Colon (tissue), 2 donors: ENCODE measurements around the gene CHST8.

Source experiments
- FAIRE-seq: peaks from 2 replicates; lab custom pipeline; 2012; peaks lifted over from hg19 to GRCh38; lab: Jason Lieb, UNC
- donor health status: control.
- donor health status: control.

The CHST8 gene

DNA sequence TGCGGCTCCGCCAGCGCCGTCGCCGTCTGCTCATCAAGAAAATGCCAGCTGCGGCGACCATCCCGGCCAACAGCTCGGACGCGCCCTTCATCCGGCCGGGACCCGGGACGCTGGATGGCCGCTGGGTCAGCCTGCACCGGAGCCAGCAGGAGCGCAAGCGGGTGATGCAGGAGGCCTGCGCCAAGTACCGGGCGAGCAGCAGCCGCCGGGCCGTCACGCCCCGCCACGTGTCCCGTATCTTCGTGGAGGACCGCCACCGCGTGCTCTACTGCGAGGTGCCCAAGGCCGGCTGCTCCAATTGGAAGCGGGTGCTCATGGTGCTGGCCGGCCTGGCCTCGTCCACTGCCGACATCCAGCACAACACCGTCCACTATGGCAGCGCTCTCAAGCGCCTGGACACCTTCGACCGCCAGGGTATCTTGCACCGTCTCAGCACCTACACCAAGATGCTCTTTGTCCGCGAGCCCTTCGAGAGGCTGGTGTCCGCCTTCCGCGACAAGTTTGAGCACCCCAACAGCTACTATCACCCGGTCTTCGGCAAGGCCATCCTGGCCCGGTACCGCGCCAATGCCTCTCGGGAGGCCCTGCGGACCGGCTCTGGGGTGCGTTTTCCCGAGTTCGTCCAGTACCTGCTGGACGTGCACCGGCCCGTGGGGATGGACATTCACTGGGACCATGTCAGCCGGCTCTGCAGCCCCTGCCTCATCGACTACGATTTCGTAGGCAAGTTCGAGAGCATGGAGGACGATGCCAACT, 150.5 kb downstream of the CHST8 start:
- FAIRE-seq, result no peak

DNA sequence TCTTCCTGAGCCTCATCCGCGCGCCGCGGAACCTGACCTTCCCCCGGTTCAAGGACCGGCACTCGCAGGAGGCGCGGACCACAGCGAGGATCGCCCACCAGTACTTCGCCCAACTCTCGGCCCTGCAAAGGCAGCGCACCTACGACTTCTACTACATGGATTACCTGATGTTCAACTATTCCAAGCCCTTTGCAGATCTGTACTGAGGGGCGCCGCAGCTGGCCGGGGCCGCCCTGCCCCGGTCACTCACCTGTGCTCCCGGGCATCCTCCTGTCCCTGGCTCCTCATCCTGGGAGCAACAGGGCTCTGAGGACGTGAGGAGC, 151.1 kb downstream of the CHST8 start:
- FAIRE-seq, result no peak

DNA sequence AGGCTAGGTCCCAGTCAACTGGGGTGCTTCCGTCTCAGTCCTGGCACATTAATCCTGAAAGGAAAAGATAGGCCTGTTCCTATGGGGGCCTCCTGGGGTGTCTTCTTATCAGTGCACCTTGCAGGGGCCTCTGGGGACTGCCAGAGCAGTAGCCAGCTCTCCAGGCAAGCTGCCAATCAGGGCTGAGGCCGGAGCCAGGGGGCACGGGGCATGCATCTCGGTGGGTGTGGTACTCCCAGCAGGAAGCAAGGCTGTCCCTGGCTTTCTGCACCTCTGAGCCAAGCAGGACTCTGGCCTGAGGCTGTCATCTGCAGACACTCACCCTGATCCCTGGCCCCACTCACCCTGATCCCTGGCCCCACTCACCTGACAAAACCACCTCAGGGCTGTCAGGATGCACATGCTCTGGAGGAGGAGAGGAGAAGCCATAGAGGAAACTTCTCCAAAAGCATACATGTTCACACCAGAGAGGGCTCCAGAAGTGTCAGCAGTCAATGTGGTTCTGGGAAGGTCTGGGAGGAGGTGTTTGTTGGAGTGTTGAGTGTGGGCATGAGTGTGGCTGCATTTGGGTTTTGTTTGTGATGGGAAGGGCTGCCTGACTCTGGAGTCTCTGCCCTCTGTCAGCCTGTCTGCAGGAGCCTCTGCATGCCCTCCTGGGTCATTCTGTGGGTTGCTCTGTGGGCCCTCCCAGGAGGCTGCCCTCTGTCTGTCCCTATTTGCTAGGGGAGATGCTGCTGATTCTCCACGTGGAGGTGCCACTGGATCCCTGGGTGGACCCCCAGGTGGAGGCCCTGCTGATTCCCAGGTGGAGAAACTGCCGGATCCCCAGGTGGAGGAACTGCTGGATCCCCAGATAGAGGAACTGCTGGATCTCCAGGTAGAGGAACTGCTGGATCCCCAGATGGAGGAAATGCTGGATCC, 152.2 kb downstream of the CHST8 start:
- no peak for FAIRE-seq

DNA sequence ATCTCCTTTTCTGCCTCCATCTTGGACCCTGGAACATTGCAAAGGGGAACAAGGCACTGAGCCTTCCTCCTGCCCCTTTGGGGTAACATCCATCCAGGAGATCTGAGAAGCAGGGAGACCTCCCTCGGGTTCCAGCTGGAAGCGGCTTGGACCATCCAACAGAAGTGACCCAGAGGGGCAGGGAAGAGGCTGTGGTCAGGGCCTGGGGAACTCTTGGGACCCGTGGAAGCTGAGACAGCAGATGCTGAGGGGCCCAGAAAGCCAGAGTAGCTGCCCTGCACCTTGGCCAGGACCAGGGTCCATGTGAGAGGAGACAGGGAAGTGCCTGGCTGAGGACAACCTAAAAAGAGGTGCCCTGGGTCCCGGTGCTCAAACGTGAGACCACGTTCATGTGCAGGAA, 153.0 kb downstream of the CHST8 start:
- no peak for FAIRE-seq

DNA sequence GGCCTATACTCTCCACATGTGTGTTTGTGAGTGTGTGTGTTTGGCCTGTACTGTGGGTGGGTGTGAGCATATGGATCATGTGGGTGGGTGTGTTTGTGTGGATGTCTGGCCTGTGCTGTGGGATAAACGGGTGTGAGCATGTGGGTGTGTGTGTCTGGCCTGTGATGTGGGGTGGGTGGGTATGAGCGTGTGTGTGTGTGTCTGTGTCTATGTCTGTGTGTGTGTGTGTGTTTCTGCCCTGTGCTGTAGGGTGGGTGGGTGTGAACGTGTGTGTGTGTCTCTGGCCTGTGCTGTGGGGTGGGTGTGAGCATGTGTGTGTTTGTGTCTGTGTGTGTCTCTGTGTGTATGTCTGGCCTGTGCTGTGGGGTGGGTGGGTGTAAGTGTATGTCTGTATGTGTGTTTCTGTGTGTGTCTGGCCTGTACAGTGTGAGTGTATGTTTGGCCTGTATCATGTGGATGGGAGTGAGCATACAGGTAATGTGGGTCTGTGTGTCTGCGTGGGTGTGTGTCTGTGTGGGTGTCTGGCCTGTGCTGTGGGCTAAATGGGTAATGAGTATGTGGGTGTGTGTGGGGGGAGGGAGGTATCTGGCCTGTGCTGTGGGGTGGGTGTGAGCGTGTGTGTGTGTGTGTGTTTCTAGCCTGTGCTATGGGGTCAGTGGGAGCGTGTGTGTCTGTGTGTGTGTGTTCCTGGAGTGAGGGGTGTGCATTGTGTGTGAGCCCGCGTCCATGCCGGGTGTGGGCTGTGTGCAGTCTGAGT, 154.2 kb downstream of the CHST8 start:
- no peak for FAIRE-seq

DNA sequence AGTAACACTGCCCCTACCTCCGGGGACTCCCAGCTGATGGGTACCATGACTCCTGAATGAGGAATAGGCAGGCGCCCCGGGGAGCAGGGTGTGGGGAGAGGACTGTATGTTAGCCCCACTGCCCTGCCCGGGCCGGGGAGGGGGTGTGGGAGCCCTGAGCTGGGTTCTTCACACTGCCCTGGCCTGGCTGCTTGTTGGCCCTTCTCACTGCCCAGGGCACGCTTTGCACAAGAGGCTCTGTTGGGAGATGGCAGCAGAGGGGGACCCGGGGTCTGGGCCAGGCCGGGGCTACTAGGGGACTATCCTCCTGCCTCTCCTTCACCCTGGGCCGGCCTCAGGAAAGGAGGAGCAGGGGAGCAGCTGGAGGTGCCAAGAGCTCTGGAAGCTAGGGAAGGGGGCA, 155.6 kb downstream of the CHST8 start:
- FAIRE-seq, result no peak

DNA sequence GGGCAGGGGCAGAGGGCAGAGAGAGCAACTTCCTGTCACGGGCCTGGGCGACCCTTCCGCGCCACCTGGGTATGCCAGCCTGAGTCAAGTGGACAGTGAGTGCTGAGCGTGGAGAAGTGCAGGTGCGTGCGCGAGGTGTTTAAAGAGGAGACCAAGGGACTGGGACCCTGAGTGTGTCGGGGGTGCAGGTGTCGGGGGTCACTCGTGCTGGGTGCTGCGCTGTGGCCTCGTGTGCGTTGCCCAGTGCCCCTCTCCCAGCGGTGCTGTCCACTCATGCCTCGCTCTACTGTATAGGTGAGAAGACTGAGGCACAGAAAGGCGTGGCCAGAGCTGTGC, 156.0 kb downstream of the CHST8 start:
- FAIRE-seq, result no peak

DNA sequence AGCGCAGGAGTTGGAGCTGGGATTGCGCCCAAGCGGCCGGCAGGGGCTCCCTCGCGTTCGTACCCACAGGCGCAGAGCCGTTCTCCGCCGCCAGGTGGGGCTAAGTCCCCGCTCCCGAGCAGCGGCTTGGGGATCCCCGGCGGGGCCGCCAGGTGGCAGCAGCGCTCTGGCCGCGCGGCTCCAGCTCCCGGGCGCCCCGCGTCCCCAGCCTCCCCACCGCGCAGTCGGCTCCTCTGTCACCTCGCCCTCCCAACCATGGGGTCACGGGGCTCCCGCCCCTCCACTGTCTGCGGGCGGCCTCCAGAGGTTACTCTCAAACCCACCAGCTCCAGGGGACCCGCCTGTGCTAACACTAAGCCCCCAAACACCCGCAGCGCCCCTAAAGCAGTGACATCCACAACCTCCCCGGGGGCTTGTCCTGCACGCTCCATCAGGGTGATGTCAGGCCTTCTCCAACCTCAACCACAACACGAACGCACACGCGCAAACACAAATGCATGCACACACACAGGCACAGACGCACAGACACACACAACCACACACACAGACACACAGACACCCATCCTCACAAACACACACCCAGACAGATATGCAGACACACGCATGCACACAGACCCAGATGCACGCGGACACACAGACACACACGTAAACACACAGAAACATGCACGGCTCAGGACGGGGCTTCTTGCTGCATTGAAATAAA, 156.5 kb downstream of the CHST8 start:
- FAIRE-seq, result no peak

DNA sequence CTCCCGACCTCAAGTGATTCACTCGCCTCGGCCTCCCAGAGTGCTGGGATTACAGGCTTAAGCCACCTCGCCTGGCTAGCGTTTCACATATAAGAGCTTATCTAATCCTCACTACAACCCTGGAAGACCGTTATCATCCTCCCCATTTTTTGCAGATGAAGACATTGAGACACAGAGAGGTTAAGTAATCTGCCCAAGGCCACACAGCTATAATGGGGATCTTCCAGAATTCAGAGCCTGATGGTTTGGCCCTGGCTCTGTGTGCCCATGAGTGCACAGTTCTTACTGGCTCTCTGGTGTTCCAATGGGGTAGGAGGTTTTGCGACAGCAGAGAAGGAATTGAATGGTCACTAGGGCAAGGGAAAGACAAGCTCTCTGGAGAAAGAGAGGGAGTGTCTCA, 158.1 kb downstream of the CHST8 start:
- no peak for FAIRE-seq

DNA sequence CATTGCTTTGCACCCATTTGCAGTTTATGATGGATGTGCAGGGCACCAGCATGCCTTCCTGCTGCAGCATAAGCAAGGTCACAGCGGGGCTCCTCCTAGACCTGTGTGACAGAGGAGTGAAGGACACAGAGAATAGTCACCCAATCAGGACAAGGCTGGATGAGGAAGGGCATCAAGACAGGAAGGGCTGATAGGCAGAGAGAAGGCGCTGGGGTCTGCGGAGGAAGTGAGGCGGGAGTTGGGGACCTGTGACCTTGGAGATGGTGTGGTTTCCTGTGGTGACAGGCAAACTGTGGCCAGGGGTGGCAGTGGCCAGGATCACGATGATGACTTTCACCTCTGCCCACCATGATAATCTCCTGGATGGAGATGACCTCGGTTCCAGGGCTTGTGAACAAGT, 158.5 kb downstream of the CHST8 start:
- FAIRE-seq, result no peak

DNA sequence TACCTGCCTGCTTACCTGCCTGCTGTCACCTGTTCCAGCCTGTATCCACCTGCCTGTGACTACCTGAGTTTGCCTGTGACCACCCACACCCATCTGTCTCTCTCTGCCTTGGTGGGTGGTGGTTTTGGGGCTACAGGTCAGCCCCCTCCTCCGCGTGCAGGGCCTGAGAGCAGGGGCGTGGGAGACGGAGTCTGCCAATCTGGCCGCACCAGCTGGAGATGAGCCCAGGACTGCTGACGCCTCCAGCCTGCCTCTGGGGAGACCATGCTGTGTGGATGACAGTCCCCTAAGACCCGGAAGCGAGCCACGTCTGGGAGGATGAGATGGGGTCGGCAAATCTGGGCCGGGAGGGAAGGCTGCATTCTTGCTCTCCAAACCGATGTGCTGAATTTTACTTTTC, 159.0 kb downstream of the CHST8 start:
- no peak for FAIRE-seq

DNA sequence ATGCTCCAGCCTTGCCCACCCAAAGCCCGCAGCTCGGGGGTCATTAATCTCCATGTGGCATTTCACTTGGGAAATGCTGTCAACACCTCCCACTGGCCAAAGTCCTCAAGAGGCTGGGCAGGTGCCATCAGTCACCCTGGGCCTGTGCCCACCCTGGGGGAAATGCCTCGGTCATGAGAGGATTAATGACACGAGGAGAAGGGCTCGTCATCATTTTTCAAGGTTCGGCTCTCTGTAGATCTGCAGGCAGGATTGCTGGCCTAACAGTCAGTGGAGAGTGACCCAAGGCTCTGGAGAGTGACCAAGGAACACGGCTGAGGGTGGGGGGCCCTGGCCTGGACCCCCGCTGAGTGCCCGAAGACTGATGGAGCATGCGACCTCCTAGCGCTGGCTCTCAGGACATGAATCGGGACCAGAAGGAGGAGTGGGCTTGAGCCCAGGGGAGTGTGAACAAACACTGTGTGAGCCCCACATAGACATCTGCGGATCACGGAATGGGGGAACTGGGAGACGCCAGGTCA, 159.7 kb downstream of the CHST8 start:
- no peak for FAIRE-seq

DNA sequence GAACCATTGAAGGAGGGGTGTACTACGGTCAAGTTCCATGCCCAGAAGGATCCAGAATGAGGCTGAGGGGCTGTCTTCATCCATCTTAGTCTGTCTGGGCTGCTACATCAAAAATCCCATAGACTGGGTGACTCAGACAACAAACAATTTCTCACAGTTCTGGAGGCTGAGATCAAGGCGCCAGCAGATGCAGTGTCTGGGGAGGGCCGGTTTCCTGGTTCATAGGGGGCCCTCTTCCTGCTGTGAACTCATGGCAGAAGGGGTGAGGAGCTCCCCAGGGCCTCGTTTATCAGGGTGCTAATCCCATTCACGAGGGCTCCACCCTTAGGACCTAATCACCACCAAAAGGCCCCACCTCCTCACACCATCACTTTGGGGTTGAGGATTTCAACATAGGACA, 160.2 kb downstream of the CHST8 start:
- no peak for FAIRE-seq

DNA sequence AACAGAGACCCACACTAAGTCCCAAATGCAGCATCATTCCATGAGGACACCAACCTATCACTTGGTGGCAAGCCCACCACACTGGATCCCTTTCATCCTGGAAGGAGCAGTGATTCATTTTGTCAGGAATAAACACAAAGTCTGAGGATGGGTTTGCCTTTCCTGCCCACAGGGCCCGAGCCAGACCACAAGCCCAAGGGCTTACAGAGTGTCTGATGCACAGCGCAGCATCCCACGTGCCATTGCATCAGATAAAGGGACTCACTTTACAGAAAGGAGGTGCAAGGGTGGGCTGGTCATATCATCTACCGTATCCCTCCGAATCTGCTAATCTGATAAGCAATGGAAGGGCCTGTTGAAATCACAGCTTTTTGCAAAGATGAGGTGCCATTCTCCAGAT, 162.7 kb downstream of the CHST8 start:
- no peak for FAIRE-seq

DNA sequence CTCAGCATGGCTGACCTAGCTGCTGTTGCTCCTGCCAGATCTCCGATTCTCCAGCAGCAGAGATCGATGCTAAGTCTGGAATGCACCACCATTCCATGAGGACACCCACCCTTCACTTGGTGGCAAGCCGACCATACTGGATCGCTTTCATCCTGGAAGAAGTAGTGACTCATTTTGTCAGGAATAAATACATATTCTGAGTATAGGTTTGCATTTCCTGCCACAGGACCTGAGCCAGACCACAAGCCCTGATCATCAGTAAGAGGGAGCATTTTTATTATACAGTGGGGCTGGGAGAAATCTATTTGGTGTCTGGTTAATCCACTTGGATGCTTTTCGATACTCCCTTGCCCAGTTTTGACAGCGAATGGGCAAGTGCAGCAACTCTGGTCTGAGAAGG, 164.0 kb downstream of the CHST8 start:
- FAIRE-seq, result no peak

DNA sequence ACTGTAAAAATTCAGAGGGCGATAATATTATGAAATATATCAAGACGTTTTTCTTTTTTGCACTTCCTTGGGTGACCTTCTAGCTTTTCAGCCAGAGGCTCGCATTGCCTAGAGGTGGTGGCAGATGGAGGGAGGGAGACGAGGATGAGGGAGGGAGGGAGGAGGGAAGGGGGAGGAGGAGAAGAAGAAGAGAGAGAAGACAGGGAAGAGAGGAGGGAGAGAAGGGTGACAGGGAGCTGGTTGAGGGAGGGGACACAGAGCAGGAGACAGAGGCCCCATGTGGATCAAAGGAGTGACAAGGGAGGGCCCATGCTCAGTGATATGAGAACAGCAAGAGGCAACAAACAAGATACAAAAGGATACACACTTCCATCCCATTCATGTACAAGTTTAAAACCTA, 166.9 kb downstream of the CHST8 start:
- FAIRE-seq, result no peak

DNA sequence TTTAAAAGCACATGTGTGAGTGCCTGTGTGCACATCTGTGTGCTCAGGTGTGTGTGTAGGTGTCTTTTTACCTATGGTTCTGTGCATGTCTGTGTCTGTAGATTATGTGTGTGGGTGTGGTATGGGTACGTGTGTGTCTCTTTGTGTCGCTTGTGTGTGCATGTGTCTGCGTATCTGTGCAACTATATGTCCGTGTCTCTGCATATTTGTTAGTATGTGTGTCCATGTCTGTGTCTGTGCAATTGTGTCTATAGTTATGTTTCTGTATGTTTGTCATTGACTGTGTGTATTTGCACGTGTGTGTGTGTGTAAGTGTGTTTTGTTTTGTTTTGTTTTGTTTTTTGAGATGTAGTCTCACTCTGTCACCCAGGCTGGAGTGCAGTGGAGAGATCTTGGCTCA, 167.6 kb downstream of the CHST8 start:
- no peak for FAIRE-seq

DNA sequence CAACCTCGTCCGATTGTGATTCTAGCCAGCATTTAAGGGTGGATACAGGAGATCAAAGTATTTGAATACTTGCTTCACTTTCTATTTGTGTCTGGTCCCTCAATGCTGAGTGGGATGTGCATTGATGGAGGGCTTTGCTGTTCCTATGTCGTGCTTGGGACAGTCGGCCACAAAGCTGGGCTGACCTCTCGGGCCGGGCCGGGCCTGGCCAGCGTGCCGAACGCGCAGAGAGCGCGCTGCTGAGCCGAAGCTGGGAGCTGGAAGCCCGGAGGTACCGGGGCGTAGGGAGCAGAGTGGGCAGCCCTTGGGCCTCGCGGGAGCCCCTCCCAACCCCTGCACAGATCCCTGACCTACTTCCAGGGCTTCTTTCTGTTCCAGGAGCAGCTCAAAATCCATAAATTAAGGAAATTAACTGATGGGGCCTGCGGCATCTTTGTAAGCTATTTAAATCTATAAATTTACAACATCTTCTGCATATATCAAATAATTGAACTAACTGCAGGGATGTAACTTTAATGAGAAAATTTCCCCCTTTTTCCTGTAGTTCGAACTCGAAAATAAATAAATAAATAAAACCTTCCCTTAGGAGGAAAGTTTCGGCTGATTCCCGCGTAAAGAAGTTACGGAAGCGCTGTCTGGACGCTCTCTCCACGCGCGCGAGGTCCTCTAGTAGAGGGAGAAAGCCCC, 173.1 kb downstream of the CHST8 start:
- FAIRE-seq, result no peak

DNA sequence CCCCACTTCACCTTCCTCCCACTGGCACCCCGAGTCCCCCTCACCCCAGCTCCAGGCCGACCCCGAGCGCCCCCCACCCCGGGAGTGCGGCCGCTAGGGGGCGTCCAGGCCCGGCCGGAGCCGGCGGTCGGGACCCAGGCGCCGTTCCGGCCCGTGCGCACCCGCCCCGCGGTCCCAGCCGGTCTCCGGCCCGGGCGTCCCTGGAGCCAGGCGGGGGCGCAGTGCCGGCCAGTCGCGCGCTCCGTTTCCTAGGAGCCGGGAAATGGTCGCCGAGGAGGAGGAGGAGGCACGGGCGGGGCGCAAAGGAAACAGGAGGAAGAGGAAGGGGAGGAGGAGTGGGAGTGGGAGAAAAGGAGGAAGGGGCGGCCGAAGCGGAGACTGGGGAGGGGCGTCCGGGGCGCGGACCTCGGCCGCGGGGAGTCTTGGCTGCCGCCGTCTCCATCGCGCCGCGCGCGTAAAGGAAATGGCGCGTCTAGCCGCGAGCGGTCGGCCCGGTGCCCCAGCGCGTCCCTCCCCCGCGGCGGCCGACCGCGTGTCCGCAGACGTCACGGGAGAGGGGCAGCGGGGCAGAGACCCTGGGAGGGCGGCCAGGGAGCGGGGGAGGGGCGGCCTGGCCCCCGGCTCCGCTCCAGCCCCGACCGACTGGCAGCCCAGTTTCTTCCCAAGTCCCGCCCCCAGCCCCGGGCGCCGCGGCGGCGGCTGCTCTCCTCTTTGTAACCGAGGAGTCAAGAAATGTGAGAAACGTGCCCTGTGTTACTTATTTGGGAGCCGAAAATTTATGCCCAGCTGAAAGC, 173.8 kb downstream of the CHST8 start:
- FAIRE-seq, result no peak

DNA sequence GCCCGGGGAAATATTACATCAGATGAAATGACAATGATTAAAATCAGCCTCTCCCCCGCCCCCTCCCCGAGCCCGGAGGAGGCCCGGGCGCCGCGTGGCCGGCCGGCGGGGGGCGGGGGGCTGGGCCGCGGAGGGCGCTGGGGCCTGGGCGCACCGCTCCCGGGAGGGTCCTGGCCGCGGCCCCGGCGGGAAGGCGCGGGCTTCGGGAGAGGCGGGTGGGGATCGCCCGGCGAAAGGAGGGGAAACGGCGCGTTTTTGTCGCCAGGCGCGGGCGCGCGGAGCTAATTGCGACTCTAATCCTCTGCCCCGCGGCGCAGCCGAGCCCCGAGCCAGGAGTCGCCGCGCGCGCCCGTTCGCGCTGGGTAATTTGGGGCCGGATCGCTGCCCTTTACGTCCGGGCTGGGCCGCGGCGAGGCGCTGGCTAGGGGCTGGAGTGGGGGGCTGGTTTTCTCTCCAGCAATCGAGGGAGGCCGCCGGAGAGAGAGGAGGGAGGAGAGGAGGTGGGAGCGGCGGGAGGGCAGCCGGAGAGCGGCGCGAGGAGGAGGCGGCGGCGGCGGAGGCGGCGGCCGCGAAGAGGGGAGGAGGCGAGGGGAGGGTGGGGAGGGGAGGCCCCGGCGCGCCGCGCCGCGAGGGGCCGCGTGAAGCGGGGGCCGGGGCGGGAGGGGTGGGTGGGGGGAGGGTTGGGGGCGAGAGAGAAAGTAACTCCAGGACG, 174.6 kb downstream of the CHST8 start, which contains the start of gene KCTD15:
TSS of gene KCTD15 (plus strand) at position 707 of the 712 bp plus-strand sequence. CDS start 3,585 bp downstream, outside the sequence.
- no peak for FAIRE-seq
